Measurements from ENCODE around the gene SCN5A.

Gene SCN5A

GRCh38 chr3:38622336-38622735, 27.2 kb downstream of the SCN5A start:
- DNase-seq = no peak

GRCh38 chr3:38620236-38620635, 29.3 kb downstream of the SCN5A start:
- no peak for DNase-seq

- DNase-seq = no peak
Observed at GRCh38 chr3:38618343-38618742, 31.1 kb downstream of the SCN5A start.

GRCh38 chr3:38617586-38617985, 31.9 kb downstream of the SCN5A start:
- DNase-seq = no peak

GRCh38 chr3:38617137-38617536, 32.4 kb downstream of the SCN5A start:
- DNase-seq = no peak

- no peak for DNase-seq
Observed at GRCh38 chr3:38616658-38617057, 32.8 kb downstream of the SCN5A start.

- DNase-seq = no peak
Observed at GRCh38 chr3:38616111-38616510, 33.4 kb downstream of the SCN5A start.

GRCh38 chr3:38614651-38615352, 34.7 kb downstream of the SCN5A start:
- DNase-seq = no peak

- no peak for DNase-seq
Observed at GRCh38 chr3:38614091-38614490, 35.4 kb downstream of the SCN5A start.

GRCh38 chr3:38613426-38613825, 36.1 kb downstream of the SCN5A start:
- no peak for DNase-seq

- DNase-seq = no peak
Observed at GRCh38 chr3:38611866-38612265, 37.6 kb downstream of the SCN5A start.

- DNase-seq = no peak
Observed at GRCh38 chr3:38610934-38611333, 38.6 kb downstream of the SCN5A start.

GRCh38 chr3:38610436-38610835, 39.1 kb downstream of the SCN5A start:
- no peak for DNase-seq

GRCh38 chr3:38609386-38610111, 39.9 kb downstream of the SCN5A start:
- DNase-seq = no peak

- DNase-seq = no peak
Observed at GRCh38 chr3:38608961-38609360, 40.5 kb downstream of the SCN5A start.

- no peak for DNase-seq
Observed at GRCh38 chr3:38608086-38608775, 41.3 kb downstream of the SCN5A start.

GRCh38 chr3:38606561-38606960, 42.9 kb downstream of the SCN5A start:
- DNase-seq = no peak

GRCh38 chr3:38605981-38606380, 43.5 kb downstream of the SCN5A start:
- DNase-seq = no peak

- DNase-seq = no peak
Observed at GRCh38 chr3:38604246-38604645, 45.2 kb downstream of the SCN5A start.

GRCh38 chr3:38603731-38604131, 45.8 kb downstream of the SCN5A start:
- no peak for DNase-seq

GRCh38 chr3:38602576-38603250, 46.8 kb downstream of the SCN5A start:
- DNase-seq = no peak

- DNase-seq = no peak
Observed at GRCh38 chr3:38601956-38602550, 47.4 kb downstream of the SCN5A start.

- DNase-seq = no peak
Observed at GRCh38 chr3:38600551-38600950, 48.9 kb downstream of the SCN5A start.
